Measurements from ENCODE around the gene MOGAT2. TPM values are rescaled to one million over a fixed set of nuclear protein-coding genes. Genes with fewer than 3 reads are reported as not detected.

MOGAT2 gene
- total and polyA plus RNA-seq, 2 of the 4 experiments (the other 2 are of a cell fraction), result not detected

- in situ Hi-C loops (cut with MboI; ENCODE audit: low sequenced_read_pairs), result no loop called here
- Histone ChIP-seq H2BK20ac (ENCODE audit: low read depth, low read length) (no peak overlapping the region), H3K4ac (ENCODE audit: low read depth, low read length) (no peak overlapping the region), H2AFZ (replicated peaks; ENCODE audit: low read length, poor library complexity) (no peak overlapping the region), H3K4me3 (ENCODE audit: insufficient read depth, low read depth, low read length) (no peak overlapping the region), H4K91ac (ENCODE audit: insufficient read depth, low read depth, low read length) (no peak overlapping the region), H2BK5ac (ENCODE audit: low read depth, low read length, poor library complexity, severe bottlenecking) (no peak overlapping the region), H3K36me3 (ENCODE audit: control insufficient read depth, insufficient read depth, low read length) (no peaks in the 10 kb centered on the region), H2BK120ac (ENCODE audit: low read depth, low read length) (no peak overlapping the region), H3K23ac (ENCODE audit: low read depth, low read length) (no peak overlapping the region), H2AK5ac (ENCODE audit: low read depth, low read length) (no peak overlapping the region), H2AK9ac (replicated peaks; ENCODE audit: low read depth, low read length, poor library complexity) (no peak overlapping the region), H4K8ac (ENCODE audit: low read depth in 2 of 2, low read length in 2 of 2) (no peak overlapping the region), H3K18ac (ENCODE audit: low read depth, low read length) (no peak overlapping the region), H3K56ac (ENCODE audit: extremely low read depth, insufficient read depth, low read length) (no peak overlapping the region), H3K79me1 (ENCODE audit: low read depth in 1 of 2, low read length in 2 of 2) (no peaks in the 10 kb centered on the region), H3K27ac (ENCODE audit: insufficient read depth, low read length) (no peak overlapping the region), H4K20me1 (ENCODE audit: insufficient read depth, low read length) (no peaks in the 10 kb centered on the region), H3K4me2 (ENCODE audit: low read depth, low read length) (no peak overlapping the region), H3K27me3 (ENCODE audit: control insufficient read depth, insufficient read depth, low read length) (peaks cover 28% of the 10 kb centered on the region), H2BK15ac (ENCODE audit: low read depth, low read length) (no peak overlapping the region), H3K9ac (ENCODE audit: low read depth, low read length) (no peak overlapping the region), H3K9me3 (ENCODE audit: control insufficient read depth, insufficient read depth, low read length) (peaks cover 4% of the 10 kb centered on the region), H3K14ac (replicated peaks; ENCODE audit: low read depth, low read length) (no peak overlapping the region), H4K5ac (ENCODE audit: low read depth, low read length) (no peak overlapping the region), H3K9me1 (ENCODE audit: insufficient read depth, low read length) (no peaks in the 10 kb centered on the region), H3K4me1 (ENCODE audit: control insufficient read depth, insufficient read depth, low read length) (no peaks in the 10 kb centered on the region)
- TF ChIP-seq BHLHE40 (IDR thresholded peaks at IDR 0.05; ENCODE audit: low read depth, low read length) (no peak), FOS (IDR thresholded peaks at IDR 0.05; ENCODE audit: low read depth, low read length) (no peak), RCOR1 (IDR thresholded peaks at IDR 0.05; ENCODE audit: insufficient replicate concordance, low read length) (no peak), RAD21 (IDR thresholded peaks at IDR 0.05; ENCODE audit: low read length) (no peak), NFE2L2 (IDR thresholded peaks at IDR 0.05; ENCODE audit: low read depth, low read length) (no peak), CEBPB (IDR thresholded peaks at IDR 0.05; ENCODE audit: low read depth, low read length) (no peak), MAZ (IDR thresholded peaks at IDR 0.05; ENCODE audit: borderline replicate concordance, low read depth, low read length) (no peak), SMC3 (IDR thresholded peaks at IDR 0.05; ENCODE audit: low read depth, low read length) (no peak), MXI1 (IDR thresholded peaks at IDR 0.05; ENCODE audit: borderline replicate concordance, low read depth, low read length) (no peak), CHD1 (IDR thresholded peaks at IDR 0.05; ENCODE audit: low read depth, low read length) (no peak), POLR2A (IDR thresholded peaks at IDR 0.05; ENCODE audit: low read depth, low read length) (no peak), RFX5 (IDR thresholded peaks at IDR 0.05; ENCODE audit: low read depth, low read length) (no peak), MAFK (IDR thresholded peaks at IDR 0.05; ENCODE audit: low read depth, low read length) (no peak), ELK1 (IDR thresholded peaks at IDR 0.05; ENCODE audit: borderline replicate concordance, low read depth, low read length) (no peak), CTCF (conservative IDR thresholded peaks at IDR 0.05; ENCODE audit: low read depth, low read length) (no peak), USF2 (IDR thresholded peaks at IDR 0.05; ENCODE audit: low read depth, low read length) (no peak)
- no TSS peak for BruUV-seq (replicated peaks)
- ChIA-PET CTCF (interaction anchor here (1.2 kb wide), 1 partner anchor 28 kb away, joined by 3 read pairs; no protein-coding TSS in a partner anchor), POLR2A (ENCODE audit: unreplicated experiment) (no interaction called here)
- dilution Hi-C loops (cut with HindIII; ENCODE audit: low sequenced_read_pairs, unreplicated experiment), result no loop called here
- WGBS, 2 experiments (ENCODE audit: extremely low coverage in 2 of 2, insufficient read length in 1 of 2), result 42% methylated on average over 2 of the region's 12 CpGs; no CpG with 5 or more reads in 1 of the 2 experiments
- ATAC-seq (ENCODE audit: low read depth) (no peak), DNase-seq (no peak)
- intact Hi-C loops (cut with micrococcal nuclease), result no loop called here
These were observed 39.7 kb upstream of the MOGAT2 start for GRCh38 chr11:75677909-75678308.
